SK-N-MC (cell line): Measurements from ENCODE around the gene NEK7.

Source experiments
- DNase-seq: peaks from one replicate; pipeline ENCODE4 v3.0.0-alpha.2; 2011; ENCODE audit warnings: low read depth, low spot score
- H3K27ac ChIP-seq: fragments of 200-600 bp; sonication (generic); 2 replicates; pipeline ENCODE4 v1.5.1; 2016; ENCODE audit warnings: mixed run types
- H3K36me3 ChIP-seq: fragments of 200-600 bp; sonication (generic); 2 replicates; pipeline ENCODE4 v1.6.1; 2017; ENCODE audit warnings: antibody characterized with exemption, low read length, mixed read lengths; ENCODE audit not compliant: insufficient read depth
- H3K4me3 ChIP-seq: fragments of 200-600 bp; sonication (generic); 2 replicates; pipeline ENCODE4 v1.5.1; 2016
- H3K9ac ChIP-seq: fragments of 200-600 bp; sonication (generic); 2 replicates; pipeline ENCODE4 v1.8.0; 2017; ENCODE audit warnings: mixed run types, mixed read lengths; ENCODE audit not compliant: insufficient read length
- H3K9me3 ChIP-seq: fragments of 200-600 bp; sonication (generic); 2 replicates; pipeline ENCODE4 v1.6.1; 2017; ENCODE audit warnings: low read depth, mild to moderate bottlenecking, antibody characterized with exemption, low read length, moderate library complexity, mixed read lengths
- EZH2 ChIP-seq: fragments of 200-600 bp; sonication (generic); IDR thresholded peaks from one replicate; pipeline ENCODE4 v1.6.1; 2017; ENCODE audit warnings: antibody characterized with exemption
- FOXP2 ChIP-seq: optimal IDR thresholded peaks from 2 replicates; pipeline ENCODE3; 2011; ENCODE audit warnings: mild to moderate bottlenecking, moderate library complexity; ENCODE audit not compliant: insufficient read depth; ENCODE audit errors: extremely low read length, control extremely low read depth
- POLR2AphosphoS5 ChIP-seq: IDR thresholded peaks from 2 replicates; pipeline ENCODE4 v1.6.1; 2012; ENCODE audit warnings: mild to moderate bottlenecking, low read depth, low read length, borderline replicate concordance

The NEK7 gene

DNA sequence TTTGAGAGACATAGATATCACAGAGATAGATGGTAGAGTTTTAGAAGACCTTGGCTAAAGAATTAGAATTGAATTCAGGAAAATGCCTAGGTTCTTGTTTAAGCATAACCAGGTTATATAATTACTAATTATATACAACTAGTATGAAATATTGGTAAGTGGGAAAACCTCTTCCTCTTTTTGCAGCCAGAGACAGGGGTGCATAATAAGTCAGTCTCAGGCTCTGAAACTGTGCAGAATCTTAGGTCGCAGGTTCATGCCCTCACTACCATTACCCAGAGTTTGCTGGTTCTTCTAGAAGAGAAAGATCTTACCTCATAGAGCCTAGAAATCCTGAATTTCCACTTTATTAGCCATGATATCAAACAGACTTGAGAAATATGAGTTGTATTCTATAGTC lies 183.3 kb downstream of the NEK7 start:
- DNase-seq = no peak
- no peak for TF ChIP-seq EZH2
- TF ChIP-seq POLR2AphosphoS5 = no peak
- TF ChIP-seq FOXP2 = no peak
- no peak overlapping the region for H3K9ac ChIP-seq
- no peaks in the 10 kb centered on the region for H3K36me3 ChIP-seq
- H3K9me3 ChIP-seq = no peaks in the 10 kb centered on the region
- no peak overlapping the region for H3K27ac ChIP-seq
- H3K4me3 ChIP-seq = no peak overlapping the region

GRCh38 chr1:198346178-198346577 lies 189.4 kb downstream of the NEK7 start:
- no peak overlapping the region for H3K4me3 ChIP-seq
- TF ChIP-seq FOXP2 (no peak), EZH2 (no peak), POLR2AphosphoS5 (no peak)
- no peaks in the 10 kb centered on the region for H3K9me3 ChIP-seq
- no peak overlapping the region for H3K9ac ChIP-seq
- no peak overlapping the region for H3K27ac ChIP-seq
- no peaks in the 10 kb centered on the region for H3K36me3 ChIP-seq
- no peak for DNase-seq

DNA sequence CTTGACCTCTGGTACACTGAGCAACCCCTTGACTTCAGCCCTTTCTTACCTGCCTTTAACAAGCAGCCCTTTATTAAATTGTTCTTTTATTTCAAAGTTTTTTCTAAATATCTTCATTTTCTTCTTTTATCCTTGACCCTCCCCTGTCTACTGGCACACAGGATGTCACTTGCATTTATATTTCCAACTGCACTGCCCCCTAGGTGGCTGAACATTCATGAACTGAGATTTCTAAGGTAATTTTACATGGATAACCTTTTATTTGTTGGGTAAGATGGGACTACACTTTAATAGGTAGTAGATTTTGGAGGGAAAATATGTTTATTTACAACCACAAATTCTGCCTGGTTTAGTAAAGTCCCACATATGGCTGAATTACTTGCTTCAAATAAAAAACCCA lies 193.7 kb downstream of the NEK7 start:
- Histone ChIP-seq H3K4me3 (no peak overlapping the region), H3K27ac (no peak overlapping the region), H3K9ac (no peak overlapping the region), H3K36me3 (no peaks in the 10 kb centered on the region), H3K9me3 (no peaks in the 10 kb centered on the region)
- no peak for DNase-seq
- TF ChIP-seq EZH2 = no peak
- TF ChIP-seq FOXP2 = no peak
- no peak for TF ChIP-seq POLR2AphosphoS5

DNA sequence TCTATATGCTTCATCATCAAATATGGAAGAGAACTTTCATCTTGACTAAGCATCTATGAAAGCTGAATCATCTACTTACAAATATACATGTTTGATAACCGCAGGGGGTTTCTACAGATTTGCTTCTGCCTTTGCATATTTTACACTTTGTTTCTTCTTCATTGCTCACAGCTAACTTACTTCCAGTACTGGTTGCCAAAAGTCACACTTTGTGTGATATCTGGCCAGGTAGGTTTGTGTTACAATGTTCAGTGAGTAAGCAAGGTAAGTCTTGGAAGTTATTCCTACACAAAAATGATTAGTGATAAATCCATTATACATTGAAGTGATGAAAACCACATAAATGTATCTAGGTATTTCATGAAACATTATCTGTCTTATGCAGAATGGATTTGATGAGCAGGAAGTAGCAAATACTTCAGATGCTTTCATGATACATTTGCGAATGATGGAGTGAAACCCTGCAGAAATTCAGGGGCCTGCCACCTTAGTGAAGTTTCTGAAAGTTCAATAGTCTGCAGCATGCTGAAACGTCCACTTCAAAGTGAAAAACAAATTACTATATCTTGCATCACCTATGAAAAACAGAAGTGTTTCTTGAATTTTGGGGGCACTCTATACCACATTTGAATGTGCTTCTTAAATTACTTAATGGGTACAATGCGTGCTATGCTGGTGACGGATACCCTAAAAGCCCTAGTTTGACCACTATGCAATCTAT lies 196.3 kb downstream of the NEK7 start:
- H3K4me3 ChIP-seq = no peak overlapping the region
- H3K9ac ChIP-seq = no peak overlapping the region
- H3K27ac ChIP-seq = 0 out of 2 replicates have a peak overlapping the region, but pooled peaks have one; percentile 16
- H3K9me3 ChIP-seq = no peaks in the 10 kb centered on the region
- TF ChIP-seq POLR2AphosphoS5 = no peak
- no peak for TF ChIP-seq EZH2
- TF ChIP-seq FOXP2 = no peak
- no peaks in the 10 kb centered on the region for H3K36me3 ChIP-seq
- no peak for DNase-seq

- no peaks in the 10 kb centered on the region for H3K36me3 ChIP-seq
- no peak overlapping the region for H3K27ac ChIP-seq
- TF ChIP-seq EZH2 (no peak), FOXP2 (no peak)
- DNase-seq = no peak
- H3K4me3 ChIP-seq = no peak overlapping the region
- H3K9me3 ChIP-seq = no peaks in the 10 kb centered on the region
- no peak overlapping the region for H3K9ac ChIP-seq
Observed at GRCh38 chr1:198357937-198358336, 201.1 kb downstream of the NEK7 start.

DNA sequence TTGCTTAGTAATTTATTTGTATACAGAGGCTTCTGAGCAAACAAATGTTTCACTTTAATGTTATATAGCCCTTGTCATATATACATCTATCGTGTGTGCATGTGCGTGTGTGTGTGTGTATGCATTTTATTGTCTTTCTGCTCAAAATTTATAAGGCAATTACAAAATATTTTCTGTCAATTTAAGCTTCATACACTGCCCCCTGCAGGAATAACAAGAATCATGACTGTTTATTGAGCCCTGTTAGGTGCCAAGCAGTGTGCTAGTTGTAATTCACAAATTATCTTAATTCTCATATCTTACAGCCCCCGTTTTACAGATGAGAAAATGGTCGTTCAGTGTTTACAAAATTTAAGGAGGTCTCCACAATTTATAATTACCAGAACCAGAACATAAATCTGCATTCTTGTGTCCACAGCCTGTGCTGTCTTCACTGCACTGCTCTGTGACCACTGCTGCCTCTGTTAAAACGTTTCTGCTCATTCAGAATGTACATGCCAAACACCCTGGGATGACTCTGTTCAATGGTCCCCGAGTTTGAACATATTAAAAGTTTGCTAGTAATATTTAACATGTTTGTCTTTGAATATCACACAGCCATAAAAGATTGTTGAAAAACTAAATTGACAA lies 202.3 kb downstream of the NEK7 start:
- H3K27ac ChIP-seq = peak overlapping the region; percentile 92
- no peak for DNase-seq
- no peak for TF ChIP-seq FOXP2
- TF ChIP-seq POLR2AphosphoS5 = no peak
- no peak for TF ChIP-seq EZH2

DNA sequence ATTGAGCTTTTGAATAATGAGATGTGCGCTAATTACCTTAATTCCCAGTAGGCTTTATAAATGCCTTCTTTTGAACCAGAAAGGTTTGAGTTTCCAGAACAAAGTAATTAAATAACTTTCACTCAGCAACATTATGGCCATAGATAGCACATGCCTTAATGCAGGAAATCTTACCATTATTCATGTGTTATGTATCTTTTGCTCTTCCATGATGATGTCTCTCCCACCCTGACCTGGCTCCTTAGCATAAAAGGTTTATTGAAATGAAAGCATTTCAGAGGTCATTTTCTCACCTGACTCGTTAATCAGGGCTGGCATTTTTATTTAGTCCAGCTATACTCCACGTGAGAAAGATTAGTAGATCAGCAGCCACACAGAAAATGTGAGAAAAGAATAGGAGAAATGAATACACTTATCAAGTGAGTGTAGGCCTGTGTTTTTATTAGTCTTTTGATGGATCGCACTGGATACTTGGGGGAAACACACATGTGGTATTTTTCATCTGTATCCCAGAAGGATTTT lies 203.5 kb downstream of the NEK7 start:
- H3K27ac ChIP-seq = peak overlapping the region; percentile 92
- H3K9ac ChIP-seq = no peak overlapping the region
- TF ChIP-seq EZH2 (no peak), POLR2AphosphoS5 (no peak), FOXP2 (no peak)
- no peaks in the 10 kb centered on the region for H3K36me3 ChIP-seq
- DNase-seq = no peak
- no peak overlapping the region for H3K4me3 ChIP-seq
- no peaks in the 10 kb centered on the region for H3K9me3 ChIP-seq

More for the DNA sequence above, 202.3 kb downstream of the NEK7 start:
- no peak overlapping the region for H3K9ac ChIP-seq
- H3K36me3 ChIP-seq = no peaks in the 10 kb centered on the region
- H3K9me3 ChIP-seq = no peaks in the 10 kb centered on the region
- H3K4me3 ChIP-seq = 0 out of 2 replicates have a peak overlapping the region, but pooled peaks have one; percentile 16

DNA sequence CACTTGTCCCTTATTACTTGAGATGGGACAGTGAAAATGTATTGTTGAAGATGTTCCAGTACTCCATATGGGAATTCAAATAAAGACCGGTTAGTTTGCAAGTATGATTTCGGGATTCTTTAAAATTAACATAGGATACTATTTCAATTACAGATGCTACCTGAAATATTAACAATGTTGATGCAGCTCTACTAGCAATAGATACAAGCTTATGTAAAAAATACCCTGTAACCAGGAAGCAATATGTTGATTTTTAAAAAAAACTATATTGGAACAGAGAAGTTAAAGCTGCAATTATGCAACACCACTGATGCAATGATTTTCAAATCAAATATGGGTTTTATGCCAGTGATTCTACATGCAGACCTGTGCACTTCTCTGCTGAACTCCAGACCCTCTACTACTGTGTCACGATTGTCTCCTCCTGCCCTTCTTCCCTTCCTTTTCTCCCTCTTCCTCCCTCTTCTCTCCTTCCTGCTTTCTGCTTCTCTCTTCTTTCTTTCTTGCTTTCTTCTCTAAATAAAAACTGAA lies 204.5 kb downstream of the NEK7 start:
- Histone ChIP-seq H3K36me3 (no peaks in the 10 kb centered on the region), H3K4me3 (no peak overlapping the region), H3K9ac (no peak overlapping the region), H3K9me3 (no peaks in the 10 kb centered on the region), H3K27ac (no peak overlapping the region; the same call in 1 of the 2 replicates)
- no peak for DNase-seq
- no peak for TF ChIP-seq POLR2AphosphoS5
- TF ChIP-seq EZH2 = no peak
- TF ChIP-seq FOXP2 = no peak
